ENCODE measurements around the gene TUT4.

DNA sequence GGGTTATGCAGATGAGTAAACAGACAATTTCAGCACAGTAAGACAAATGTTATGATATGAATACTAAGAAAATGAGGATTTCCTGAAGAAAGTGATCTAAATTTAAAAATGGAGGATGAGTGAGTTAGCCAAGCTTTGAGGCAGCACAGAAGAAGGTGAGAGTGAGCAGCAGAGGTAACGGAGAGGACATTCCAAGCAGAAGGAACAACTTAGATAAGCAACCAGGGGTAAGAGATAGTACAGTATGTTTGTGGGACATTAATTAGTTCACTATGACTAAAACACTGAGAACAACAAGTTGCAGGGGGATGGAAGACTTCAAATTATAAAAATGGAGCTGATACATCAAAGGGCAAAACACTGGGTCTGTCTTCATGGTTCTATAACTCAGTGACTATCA, 125.7 kb downstream of the TUT4 start:
- TF ChIP-seq CTCF (IDR thresholded peaks at IDR 0.05): no peak
- no peak for TF ChIP-seq POLR2A (IDR thresholded peaks at IDR 0.05)

Measured in ovary (tissue), 3 donors.